ENCODE measurements around the gene PNCK.

The PNCK gene

GRCh38 chrX:153637121-153638040, 36.2 kb downstream of the PNCK start:
- Histone ChIP-seq H3K36me3 (no peaks in the 10 kb centered on the region), H3K4me1 (peaks cover 5% of the 10 kb centered on the region), H3K4me3 (ENCODE audit: low read depth, low read length) (no peak overlapping the region), H3K27me3 (no peaks in the 10 kb centered on the region), H3K9me3 (no peaks in the 10 kb centered on the region)
- no peak for TF ChIP-seq CTCF (IDR thresholded peaks at IDR 0.05; ENCODE audit: low read depth, low read length)
- no peak for DNase-seq

GRCh38 chrX:153636716-153637115, 36.9 kb downstream of the PNCK start:
- no peak for DNase-seq
- no peak overlapping the region for H3K4me3 ChIP-seq (ENCODE audit: low read depth, low read length)
- peaks cover 5% of the 10 kb centered on the region for H3K4me1 ChIP-seq
- H3K9me3 ChIP-seq, result no peaks in the 10 kb centered on the region
- no peak for TF ChIP-seq CTCF (IDR thresholded peaks at IDR 0.05; ENCODE audit: low read depth, low read length)
- no peaks in the 10 kb centered on the region for H3K27me3 ChIP-seq
- H3K36me3 ChIP-seq, result no peaks in the 10 kb centered on the region

GRCh38 chrX:153635788-153636668, 37.6 kb downstream of the PNCK start:
- Histone ChIP-seq H3K27me3 (no peaks in the 10 kb centered on the region), H3K36me3 (no peaks in the 10 kb centered on the region), H3K4me3 (ENCODE audit: low read depth, low read length) (no peak overlapping the region), H3K4me1 (peaks cover 5% of the 10 kb centered on the region), H3K9me3 (no peaks in the 10 kb centered on the region)
- peak; percentile 62 for TF ChIP-seq CTCF (IDR thresholded peaks at IDR 0.05; ENCODE audit: low read depth, low read length)
- DNase-seq, result peak; percentile 60

GRCh38 chrX:153635388-153635787, 38.2 kb downstream of the PNCK start:
- no peaks in the 10 kb centered on the region for H3K27me3 ChIP-seq
- H3K9me3 ChIP-seq, result no peaks in the 10 kb centered on the region
- no peak for TF ChIP-seq CTCF (IDR thresholded peaks at IDR 0.05; ENCODE audit: low read depth, low read length)
- no peak for DNase-seq
- no peaks in the 10 kb centered on the region for H3K36me3 ChIP-seq
- H3K4me1 ChIP-seq, result peaks cover 5% of the 10 kb centered on the region
- no peak overlapping the region for H3K4me3 ChIP-seq (ENCODE audit: low read depth, low read length)

- Histone ChIP-seq H3K27me3 (no peaks in the 10 kb centered on the region), H3K4me3 (ENCODE audit: low read depth, low read length) (no peak overlapping the region), H3K36me3 (no peaks in the 10 kb centered on the region), H3K9me3 (no peaks in the 10 kb centered on the region), H3K4me1 (peaks cover 5% of the 10 kb centered on the region)
- DNase-seq, result no peak
- no peak for TF ChIP-seq CTCF (IDR thresholded peaks at IDR 0.05; ENCODE audit: low read depth, low read length)
Observed at GRCh38 chrX:153634832-153635231, 38.8 kb downstream of the PNCK start.

All from BE2C (cell line).